ENCODE results near the gene FARP1.
A peak's percentile ranks its signal among the peaks of the same experiment; 100 is the strongest.

The FARP1 gene

DNA sequence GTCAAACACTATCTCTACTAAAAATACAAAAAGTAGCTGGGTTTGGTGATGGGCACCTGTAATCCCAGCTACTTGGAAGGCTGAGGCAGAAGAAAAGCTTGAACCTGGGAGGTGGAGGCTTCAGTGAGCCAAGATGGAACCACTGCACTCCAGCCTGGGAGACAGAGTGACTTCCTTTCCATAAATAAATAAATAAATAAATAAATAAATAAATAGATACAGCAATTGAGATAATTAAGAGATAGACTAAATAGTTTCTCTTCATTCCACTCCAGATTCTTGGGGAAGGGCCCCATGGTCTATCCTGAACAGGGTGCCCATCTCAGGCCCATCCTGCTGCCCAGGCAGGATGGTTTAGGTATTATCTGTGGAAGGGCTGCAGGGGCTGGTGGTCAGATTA, 24.0 kb upstream of the FARP1 start:
- H3K36me3 ChIP-seq (ENCODE audit: insufficient read depth, low read length) = no peaks in the 10 kb centered on the region
- H3K9ac ChIP-seq (ENCODE audit: insufficient read length) = no peak overlapping the region
- no peak overlapping the region for H3K27ac ChIP-seq
- no peak for DNase-seq (ENCODE audit: low read depth, low spot score)
- no peak overlapping the region for H3K4me3 ChIP-seq
- TF ChIP-seq POLR2AphosphoS5 (IDR thresholded peaks at IDR 0.05; ENCODE audit: borderline replicate concordance, low read depth, low read length) (no peak), FOXP2 (optimal IDR thresholded peaks at IDR 0.05; ENCODE audit: control extremely low read depth, extremely low read length, insufficient read depth) (no peak), EZH2 (IDR thresholded peaks at IDR 0.05) (no peak)
- H3K9me3 ChIP-seq (ENCODE audit: low read depth, low read length) = no peaks in the 10 kb centered on the region

DNA sequence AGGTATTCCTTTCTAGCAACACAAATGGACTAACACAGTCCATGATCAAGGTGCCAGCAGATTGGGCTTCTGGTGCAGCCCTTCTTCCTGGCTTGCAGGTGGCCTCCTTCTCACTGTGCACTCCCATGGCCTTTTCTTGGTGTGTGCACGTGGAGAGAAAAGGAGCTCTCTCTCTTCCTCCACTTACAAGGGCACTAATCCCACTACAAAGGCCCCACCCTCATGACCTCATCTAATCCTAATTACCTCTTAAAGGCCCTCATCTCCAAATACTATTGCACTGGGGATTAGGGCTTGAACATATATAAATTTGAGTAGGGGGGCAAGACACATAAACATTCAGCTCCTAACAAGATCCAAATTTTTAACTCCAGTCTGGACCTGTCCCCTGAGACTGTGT, 19.7 kb upstream of the FARP1 start:
- H3K36me3 ChIP-seq (ENCODE audit: insufficient read depth, low read length) = no peaks in the 10 kb centered on the region
- H3K9me3 ChIP-seq (ENCODE audit: low read depth, low read length) = no peaks in the 10 kb centered on the region
- H3K27ac ChIP-seq = no peak overlapping the region
- no peak overlapping the region for H3K4me3 ChIP-seq
- no peak for DNase-seq (ENCODE audit: low read depth, low spot score)
- no peak overlapping the region for H3K9ac ChIP-seq (ENCODE audit: insufficient read length)
- no peak for TF ChIP-seq EZH2 (IDR thresholded peaks at IDR 0.05)
- no peak for TF ChIP-seq POLR2AphosphoS5 (IDR thresholded peaks at IDR 0.05; ENCODE audit: borderline replicate concordance, low read depth, low read length)
- TF ChIP-seq FOXP2 (optimal IDR thresholded peaks at IDR 0.05; ENCODE audit: control extremely low read depth, extremely low read length, insufficient read depth) = no peak

DNA sequence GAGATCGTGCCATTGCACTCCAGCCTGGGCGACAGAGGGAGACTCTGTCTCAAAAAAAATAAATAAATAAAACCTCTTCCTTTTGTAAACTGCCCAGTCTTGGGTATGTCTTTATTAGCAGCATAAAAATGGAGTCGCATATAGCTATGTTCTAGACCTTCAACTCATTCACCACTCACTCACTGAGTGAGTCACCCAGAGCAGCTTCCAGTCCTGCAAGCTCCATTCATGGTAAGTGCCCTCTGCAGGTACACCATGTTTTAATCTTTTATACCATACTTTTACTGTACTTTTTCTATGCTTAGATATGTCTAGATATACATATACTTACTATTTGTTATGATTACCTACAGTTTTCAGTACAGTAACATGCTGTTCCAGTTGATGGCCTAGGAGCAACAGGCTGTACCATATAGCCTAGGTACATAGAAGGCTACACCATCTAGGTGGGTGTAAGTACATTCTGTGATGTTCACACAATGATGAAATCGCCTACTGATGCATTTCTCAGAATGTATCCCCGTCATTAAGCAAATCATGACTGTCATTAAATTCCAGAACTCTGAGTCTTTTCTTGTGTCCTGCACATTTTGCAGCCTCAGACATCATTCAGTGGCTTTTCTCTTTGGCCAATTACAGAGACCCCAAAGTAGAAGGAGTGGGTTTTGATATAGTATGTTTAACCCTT, 13.7 kb upstream of the FARP1 start:
- Histone ChIP-seq H3K9me3 (ENCODE audit: low read depth, low read length) (no peaks in the 10 kb centered on the region), H3K4me3 (no peak overlapping the region), H3K36me3 (ENCODE audit: insufficient read depth, low read length) (no peaks in the 10 kb centered on the region), H3K9ac (ENCODE audit: insufficient read length) (no peak overlapping the region), H3K27ac (no peak overlapping the region)
- no peak for DNase-seq (ENCODE audit: low read depth, low spot score)
- no peak for TF ChIP-seq FOXP2 (optimal IDR thresholded peaks at IDR 0.05; ENCODE audit: control extremely low read depth, extremely low read length, insufficient read depth)
- no peak for TF ChIP-seq EZH2 (IDR thresholded peaks at IDR 0.05)
- no peak for TF ChIP-seq POLR2AphosphoS5 (IDR thresholded peaks at IDR 0.05; ENCODE audit: borderline replicate concordance, low read depth, low read length)

DNA sequence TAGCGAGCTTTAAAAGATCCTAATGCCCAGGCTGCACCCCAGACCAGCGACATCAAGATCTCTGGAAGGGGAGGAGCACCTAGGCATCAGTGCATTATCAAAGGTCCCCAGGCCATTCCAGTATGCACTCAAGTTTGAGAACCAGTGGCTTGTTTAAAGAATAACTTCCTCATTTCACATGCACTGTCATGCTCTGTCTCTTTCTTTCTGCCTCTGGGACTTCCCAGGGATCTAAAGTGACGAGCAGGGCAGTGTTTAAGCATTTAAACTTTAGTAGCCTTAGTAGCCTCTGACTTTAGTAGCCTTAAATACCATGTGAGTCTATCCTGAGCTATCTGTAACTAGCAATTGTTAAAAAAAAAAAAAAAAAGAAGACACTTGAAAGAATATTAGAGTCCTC, 8.9 kb upstream of the FARP1 start:
- no peak for TF ChIP-seq FOXP2 (optimal IDR thresholded peaks at IDR 0.05; ENCODE audit: control extremely low read depth, extremely low read length, insufficient read depth)
- TF ChIP-seq POLR2AphosphoS5 (IDR thresholded peaks at IDR 0.05; ENCODE audit: borderline replicate concordance, low read depth, low read length) = no peak
- TF ChIP-seq EZH2 (IDR thresholded peaks at IDR 0.05) = no peak
- H3K27ac ChIP-seq = no peak overlapping the region
- H3K36me3 ChIP-seq (ENCODE audit: insufficient read depth, low read length) = no peaks in the 10 kb centered on the region
- H3K9me3 ChIP-seq (ENCODE audit: low read depth, low read length) = no peaks in the 10 kb centered on the region
- no peak overlapping the region for H3K4me3 ChIP-seq
- no peak overlapping the region for H3K9ac ChIP-seq (ENCODE audit: insufficient read length)
- DNase-seq (ENCODE audit: low read depth, low spot score) = no peak

DNA sequence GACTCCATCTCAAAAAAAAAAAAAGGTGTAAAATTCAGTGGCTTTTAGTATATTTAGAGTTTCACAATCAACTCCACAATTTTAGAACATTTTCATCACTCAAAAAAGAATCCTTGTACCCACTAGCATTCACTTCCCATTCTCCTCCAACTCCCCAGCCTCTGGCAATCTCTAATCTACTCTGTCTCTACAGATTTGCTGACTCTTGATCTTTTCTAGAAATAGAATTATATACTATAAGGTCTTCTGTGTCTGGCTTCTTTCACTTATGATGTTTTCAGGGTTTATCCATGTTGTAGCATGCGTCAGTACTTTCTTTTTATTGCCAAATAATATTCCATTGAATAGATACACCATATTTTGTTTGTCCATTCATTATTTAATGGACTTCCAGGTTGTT, 8.0 kb upstream of the FARP1 start:
- no peak for DNase-seq (ENCODE audit: low read depth, low spot score)
- H3K27ac ChIP-seq = no peak overlapping the region
- no peaks in the 10 kb centered on the region for H3K9me3 ChIP-seq (ENCODE audit: low read depth, low read length)
- H3K4me3 ChIP-seq = no peak overlapping the region
- TF ChIP-seq FOXP2 (optimal IDR thresholded peaks at IDR 0.05; ENCODE audit: control extremely low read depth, extremely low read length, insufficient read depth) (no peak), EZH2 (IDR thresholded peaks at IDR 0.05) (no peak), POLR2AphosphoS5 (IDR thresholded peaks at IDR 0.05; ENCODE audit: borderline replicate concordance, low read depth, low read length) (no peak)
- no peaks in the 10 kb centered on the region for H3K36me3 ChIP-seq (ENCODE audit: insufficient read depth, low read length)
- H3K9ac ChIP-seq (ENCODE audit: insufficient read length) = no peak overlapping the region

DNA sequence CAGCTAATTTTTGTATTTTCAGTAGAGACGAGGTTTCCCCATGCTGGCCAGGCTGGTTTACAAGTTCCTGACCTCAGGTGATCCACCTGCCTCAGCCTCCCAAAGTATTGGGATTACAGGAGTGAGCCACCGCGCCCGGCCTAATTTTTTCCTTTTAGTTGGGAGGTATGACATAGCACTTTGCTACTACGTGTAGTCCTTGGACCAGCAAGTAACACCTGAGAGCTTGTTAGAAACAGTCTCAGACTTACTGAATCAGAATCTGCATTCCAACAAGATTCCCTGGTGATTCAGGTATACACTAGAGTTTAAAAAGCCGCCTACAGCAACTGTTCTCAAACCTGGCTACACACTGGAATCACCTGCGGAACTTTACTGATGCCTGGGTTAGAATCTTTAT, 1.8 kb upstream of the FARP1 start:
- TF ChIP-seq EZH2 (IDR thresholded peaks at IDR 0.05) (no peak), POLR2AphosphoS5 (IDR thresholded peaks at IDR 0.05; ENCODE audit: borderline replicate concordance, low read depth, low read length) (no peak), FOXP2 (optimal IDR thresholded peaks at IDR 0.05; ENCODE audit: control extremely low read depth, extremely low read length, insufficient read depth) (no peak)
- no peaks in the 10 kb centered on the region for H3K9me3 ChIP-seq (ENCODE audit: low read depth, low read length)
- H3K9ac ChIP-seq (ENCODE audit: insufficient read length) = no peak overlapping the region
- no peaks in the 10 kb centered on the region for H3K36me3 ChIP-seq (ENCODE audit: insufficient read depth, low read length)
- DNase-seq (ENCODE audit: low read depth, low spot score) = no peak
- H3K27ac ChIP-seq = no peak overlapping the region
- H3K4me3 ChIP-seq = no peak overlapping the region

DNA sequence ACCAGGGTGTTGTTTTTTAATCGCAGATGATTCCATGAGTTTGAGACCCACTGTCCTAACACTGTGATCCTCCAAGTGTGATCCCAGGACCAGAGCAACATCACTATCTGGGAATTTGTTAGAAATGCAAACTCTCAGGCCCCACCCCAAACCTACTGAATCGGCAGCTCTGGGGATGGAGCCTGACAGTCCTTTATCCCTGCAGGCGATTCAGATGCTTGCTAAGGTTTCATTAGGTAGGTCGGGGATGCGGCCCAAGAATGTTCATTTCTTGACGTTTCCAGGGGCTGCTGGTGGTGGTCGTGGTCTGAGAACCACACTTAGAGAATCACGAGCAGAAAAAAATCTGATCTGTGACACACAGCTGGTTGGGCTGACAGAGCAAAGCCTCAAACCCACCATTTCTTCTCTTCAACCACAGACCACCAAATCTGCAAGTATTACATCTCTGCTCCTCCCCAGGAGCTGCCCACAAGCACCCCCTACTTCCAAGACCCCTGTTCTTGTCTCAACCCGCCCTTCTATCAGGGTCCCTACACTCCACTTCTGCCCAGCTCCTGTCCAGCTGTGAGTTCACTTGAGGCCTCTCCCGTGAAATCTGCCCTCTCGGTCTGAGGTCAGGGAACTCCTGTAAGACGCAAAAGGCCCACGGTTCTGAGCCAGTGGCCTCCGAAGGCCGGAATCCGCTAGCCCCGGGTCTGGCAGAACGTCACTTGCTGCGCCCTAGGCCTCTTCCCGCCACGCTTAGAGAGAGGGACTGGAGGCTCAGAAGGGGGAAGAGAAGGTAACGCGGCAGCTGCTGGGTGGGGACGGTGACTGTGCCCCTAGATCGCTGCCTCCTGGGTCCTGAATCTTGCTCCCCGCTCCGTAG, 1.1 kb upstream of the FARP1 start:
- H3K36me3 ChIP-seq (ENCODE audit: insufficient read depth, low read length) = no peaks in the 10 kb centered on the region
- no peak for DNase-seq (ENCODE audit: low read depth, low spot score)
- no peak overlapping the region for H3K27ac ChIP-seq
- H3K9me3 ChIP-seq (ENCODE audit: low read depth, low read length) = no peaks in the 10 kb centered on the region
- TF ChIP-seq POLR2AphosphoS5 (IDR thresholded peaks at IDR 0.05; ENCODE audit: borderline replicate concordance, low read depth, low read length) (no peak), EZH2 (IDR thresholded peaks at IDR 0.05) (no peak), FOXP2 (optimal IDR thresholded peaks at IDR 0.05; ENCODE audit: control extremely low read depth, extremely low read length, insufficient read depth) (no peak)
- H3K4me3 ChIP-seq = peak overlapping the region; percentile 88
- H3K9ac ChIP-seq (ENCODE audit: insufficient read length) = peak overlapping the region; percentile 62

DNA sequence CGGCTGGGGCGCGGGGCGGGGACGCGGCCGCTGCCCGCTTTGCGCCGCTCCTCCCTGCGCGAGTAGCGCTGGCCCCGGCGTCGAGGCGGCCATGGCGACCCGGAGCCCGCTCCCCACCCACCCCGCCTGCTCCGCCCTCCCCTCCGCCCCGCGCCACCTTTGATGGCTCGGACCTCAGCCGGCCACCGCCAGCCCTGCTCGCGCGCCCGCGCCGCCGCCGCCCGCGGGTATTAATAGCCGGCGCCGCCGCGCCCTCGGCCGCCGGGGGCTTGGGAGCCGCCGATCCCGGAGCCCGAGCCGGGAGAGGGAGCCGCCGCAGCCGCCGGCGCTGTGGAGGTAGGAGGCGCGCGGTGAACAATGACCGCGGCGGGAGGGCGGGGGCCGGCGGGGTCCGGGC, 261 bp downstream of the FARP1 start:
- no peaks in the 10 kb centered on the region for H3K36me3 ChIP-seq (ENCODE audit: insufficient read depth, low read length)
- H3K9me3 ChIP-seq (ENCODE audit: low read depth, low read length) = no peaks in the 10 kb centered on the region
- no peak overlapping the region for H3K27ac ChIP-seq
- TF ChIP-seq POLR2AphosphoS5 (IDR thresholded peaks at IDR 0.05; ENCODE audit: borderline replicate concordance, low read depth, low read length) (no peak), FOXP2 (optimal IDR thresholded peaks at IDR 0.05; ENCODE audit: control extremely low read depth, extremely low read length, insufficient read depth) (no peak), EZH2 (IDR thresholded peaks at IDR 0.05) (no peak)
- no peak for DNase-seq (ENCODE audit: low read depth, low spot score)
- peak overlapping the region; percentile 96 for H3K4me3 ChIP-seq
- H3K9ac ChIP-seq (ENCODE audit: insufficient read length) = peak overlapping the region; percentile 89

All from SK-N-MC (cell line).